ENCODE data around the gene HOXA10. TPM values are rescaled to one million over a fixed set of nuclear protein-coding genes. Genes with fewer than 3 reads are reported as not detected.

Gene HOXA10
- total RNA-seq, 1 experiment from 2014 or later: not detected

DNA sequence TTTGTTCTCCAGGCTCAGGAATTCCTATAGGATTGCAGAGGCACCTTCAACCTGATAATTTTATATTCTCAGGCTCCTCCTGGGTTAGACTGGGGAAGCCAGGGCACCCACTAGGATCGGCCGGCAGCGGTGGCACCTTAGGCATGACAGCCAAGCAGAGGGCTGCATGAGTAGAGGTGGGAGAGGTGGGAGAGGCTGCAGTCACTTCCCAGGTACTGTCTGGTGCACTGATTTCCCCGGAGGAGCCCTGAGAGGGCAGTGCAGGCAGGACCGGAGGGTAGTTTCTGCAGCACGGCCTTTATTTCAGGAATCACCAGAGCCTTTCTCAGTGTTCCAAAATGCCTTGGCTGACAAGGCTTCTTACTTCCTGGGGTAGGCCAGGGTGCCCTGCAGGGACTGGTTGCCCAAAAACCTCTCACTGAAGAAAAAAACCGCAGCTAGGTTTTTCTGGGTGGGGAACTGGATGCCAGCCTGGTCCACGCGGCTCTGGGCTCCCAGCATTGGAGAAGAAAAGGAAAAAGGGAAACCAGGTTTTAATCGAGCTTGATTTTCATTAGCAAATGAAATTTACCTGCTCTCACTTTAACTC is 29.3 kb upstream of the HOXA10 start:
- intact Hi-C loops (cut with micrococcal nuclease; ENCODE audit: unreplicated experiment): loop anchor here (5.0 kb wide), 1 partner anchor 569 kb away; no protein-coding TSS in a partner anchor
- CTCF ChIA-PET: no interaction called here
- Histone ChIP-seq H3K4me3 (ENCODE audit: low read depth, low read length, poor library complexity, severe bottlenecking) (no peak overlapping the region), H3K4me1 (ENCODE audit: insufficient read depth, low read length, poor library complexity, severe bottlenecking) (no peaks in the 10 kb centered on the region), H3K9me3 (ENCODE audit: low read depth, low read length, poor library complexity, severe bottlenecking) (no peaks in the 10 kb centered on the region), H3K27me3 (replicated peaks; ENCODE audit: insufficient read depth, low read depth, low read length, poor library complexity) (peaks cover 94% of the 10 kb centered on the region), H3K36me3 (ENCODE audit: insufficient read depth, low read length, poor library complexity, severe bottlenecking) (no peaks in the 10 kb centered on the region), H3K27ac (ENCODE audit: low read depth, low read length, poor library complexity, severe bottlenecking) (no peak overlapping the region)
- BruUV-seq (replicated peaks): no TSS peak
- DNase-seq (ENCODE audit: low spot score): no peak
- TF ChIP-seq, protein P1, sequence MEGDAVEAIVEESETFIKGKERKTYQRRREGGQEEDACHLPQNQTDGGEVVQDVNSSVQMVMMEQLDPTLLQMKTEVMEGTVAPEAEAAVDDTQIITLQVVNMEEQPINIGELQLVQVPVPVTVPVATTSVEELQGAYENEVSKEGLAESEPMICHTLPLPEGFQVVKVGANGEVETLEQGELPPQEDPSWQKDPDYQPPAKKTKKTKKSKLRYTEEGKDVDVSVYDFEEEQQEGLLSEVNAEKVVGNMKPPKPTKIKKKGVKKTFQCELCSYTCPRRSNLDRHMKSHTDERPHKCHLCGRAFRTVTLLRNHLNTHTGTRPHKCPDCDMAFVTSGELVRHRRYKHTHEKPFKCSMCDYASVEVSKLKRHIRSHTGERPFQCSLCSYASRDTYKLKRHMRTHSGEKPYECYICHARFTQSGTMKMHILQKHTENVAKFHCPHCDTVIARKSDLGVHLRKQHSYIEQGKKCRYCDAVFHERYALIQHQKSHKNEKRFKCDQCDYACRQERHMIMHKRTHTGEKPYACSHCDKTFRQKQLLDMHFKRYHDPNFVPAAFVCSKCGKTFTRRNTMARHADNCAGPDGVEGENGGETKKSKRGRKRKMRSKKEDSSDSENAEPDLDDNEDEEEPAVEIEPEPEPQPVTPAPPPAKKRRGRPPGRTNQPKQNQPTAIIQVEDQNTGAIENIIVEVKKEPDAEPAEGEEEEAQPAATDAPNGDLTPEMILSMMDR (conservative IDR thresholded peaks at IDR 0.05; ENCODE audit: low read depth, low read length): no peak
- no peak for TF ChIP-seq EZH2 (IDR thresholded peaks at IDR 0.05; ENCODE audit: borderline replicate concordance, low read depth, low read length, poor library complexity, severe bottlenecking)
- POLR2A ChIA-PET (ENCODE audit: low non-redundant PET): no interaction called here

DNA sequence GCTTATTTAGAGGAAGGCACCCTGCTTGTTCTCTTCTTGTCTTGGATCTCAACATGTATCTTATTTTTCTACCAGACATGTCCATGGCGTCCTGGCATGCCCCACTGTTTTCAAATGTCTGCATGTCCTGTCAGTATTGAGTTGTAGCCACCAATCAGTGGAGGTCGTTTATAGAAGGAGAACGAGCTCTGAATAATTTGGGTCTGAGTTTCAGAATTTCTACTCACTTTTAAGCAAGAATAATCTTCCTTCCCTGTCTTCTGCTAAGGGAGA is 28.7 kb upstream of the HOXA10 start:
- no peak overlapping the region for H3K4me3 ChIP-seq (ENCODE audit: low read depth, low read length, poor library complexity, severe bottlenecking)
- BruUV-seq (replicated peaks): no TSS peak
- no peaks in the 10 kb centered on the region for H3K36me3 ChIP-seq (ENCODE audit: insufficient read depth, low read length, poor library complexity, severe bottlenecking)
- H3K27ac ChIP-seq (ENCODE audit: low read depth, low read length, poor library complexity, severe bottlenecking): no peak overlapping the region
- ChIA-PET POLR2A (ENCODE audit: low non-redundant PET) (no interaction called here), CTCF (no interaction called here)
- DNase-seq (ENCODE audit: low spot score): no peak
- intact Hi-C loops (cut with micrococcal nuclease; ENCODE audit: unreplicated experiment): loop anchor here (5.0 kb wide), 1 partner anchor 570 kb away; no protein-coding TSS in a partner anchor
- peaks cover 94% of the 10 kb centered on the region for H3K27me3 ChIP-seq (replicated peaks; ENCODE audit: insufficient read depth, low read depth, low read length, poor library complexity)
- TF ChIP-seq, protein P1 (conservative IDR thresholded peaks at IDR 0.05; ENCODE audit: low read depth, low read length): no peak
- TF ChIP-seq EZH2 (IDR thresholded peaks at IDR 0.05; ENCODE audit: borderline replicate concordance, low read depth, low read length, poor library complexity, severe bottlenecking): no peak
- no peaks in the 10 kb centered on the region for H3K9me3 ChIP-seq (ENCODE audit: low read depth, low read length, poor library complexity, severe bottlenecking)
- no peaks in the 10 kb centered on the region for H3K4me1 ChIP-seq (ENCODE audit: insufficient read depth, low read length, poor library complexity, severe bottlenecking)

DNA sequence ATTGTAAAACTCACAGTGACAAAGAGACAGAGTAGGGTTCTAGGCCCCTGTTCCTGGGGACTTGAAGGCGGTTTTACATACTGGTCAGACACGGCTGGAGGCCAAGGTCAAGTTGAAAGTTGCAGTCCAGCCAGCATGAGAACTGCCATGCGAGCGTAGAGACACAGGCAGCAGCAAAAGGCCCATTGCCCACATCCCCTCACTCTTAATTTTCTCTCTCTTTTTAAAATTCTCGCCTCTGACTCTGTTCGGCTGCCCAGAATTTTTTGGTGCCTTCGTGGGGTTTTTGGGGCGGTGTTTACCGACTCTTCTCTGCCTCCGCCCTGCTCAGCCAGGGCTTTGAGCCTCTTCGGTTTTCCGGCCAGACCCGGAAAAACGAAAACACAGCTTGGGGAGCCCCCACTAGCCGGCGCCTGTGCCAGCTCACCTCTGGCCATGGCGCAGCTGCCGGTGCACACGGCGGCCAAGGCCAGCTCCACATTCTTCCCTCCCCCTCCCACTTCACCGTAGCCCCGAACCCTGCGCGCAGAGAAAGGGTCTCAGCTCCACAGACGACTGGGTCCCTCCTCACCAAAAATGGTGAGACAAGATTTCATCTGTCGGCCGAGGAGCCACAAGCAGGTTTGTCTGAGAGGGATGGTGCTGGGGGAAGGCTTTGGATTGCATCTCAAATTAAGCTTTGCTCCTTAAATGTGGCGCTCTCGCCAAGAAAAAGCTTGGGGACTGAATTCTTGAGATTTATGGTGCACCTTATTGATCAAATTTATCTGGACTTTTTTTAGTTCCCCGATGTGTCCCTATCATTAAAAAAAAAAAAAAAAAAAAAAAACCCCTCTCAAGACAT is 28.1 kb upstream of the HOXA10 start:
- POLR2A ChIA-PET (ENCODE audit: low non-redundant PET): no interaction called here
- Histone ChIP-seq H3K27me3 (replicated peaks; ENCODE audit: insufficient read depth, low read depth, low read length, poor library complexity) (peaks cover 94% of the 10 kb centered on the region), H3K9me3 (ENCODE audit: low read depth, low read length, poor library complexity, severe bottlenecking) (no peaks in the 10 kb centered on the region), H3K27ac (ENCODE audit: low read depth, low read length, poor library complexity, severe bottlenecking) (no peak overlapping the region), H3K36me3 (ENCODE audit: insufficient read depth, low read length, poor library complexity, severe bottlenecking) (no peaks in the 10 kb centered on the region), H3K4me1 (ENCODE audit: insufficient read depth, low read length, poor library complexity, severe bottlenecking) (no peaks in the 10 kb centered on the region), H3K4me3 (ENCODE audit: low read depth, low read length, poor library complexity, severe bottlenecking) (no peak overlapping the region)
- intact Hi-C loops (cut with micrococcal nuclease; ENCODE audit: unreplicated experiment): loop anchor here (5.0 kb wide), 1 partner anchor 570 kb away; no protein-coding TSS in a partner anchor
- TF ChIP-seq, protein P1 (conservative IDR thresholded peaks at IDR 0.05; ENCODE audit: low read depth, low read length): no peak
- no peak for TF ChIP-seq EZH2 (IDR thresholded peaks at IDR 0.05; ENCODE audit: borderline replicate concordance, low read depth, low read length, poor library complexity, severe bottlenecking)
- BruUV-seq (replicated peaks): no TSS peak
- no peak for DNase-seq (ENCODE audit: low spot score)
- CTCF ChIA-PET: interaction anchor here (1.2 kb wide), 1 partner anchor 719 kb away, joined by 4 read pairs; no protein-coding TSS in a partner anchor
